ENCODE results near the gene SLC14A1.

DNA sequence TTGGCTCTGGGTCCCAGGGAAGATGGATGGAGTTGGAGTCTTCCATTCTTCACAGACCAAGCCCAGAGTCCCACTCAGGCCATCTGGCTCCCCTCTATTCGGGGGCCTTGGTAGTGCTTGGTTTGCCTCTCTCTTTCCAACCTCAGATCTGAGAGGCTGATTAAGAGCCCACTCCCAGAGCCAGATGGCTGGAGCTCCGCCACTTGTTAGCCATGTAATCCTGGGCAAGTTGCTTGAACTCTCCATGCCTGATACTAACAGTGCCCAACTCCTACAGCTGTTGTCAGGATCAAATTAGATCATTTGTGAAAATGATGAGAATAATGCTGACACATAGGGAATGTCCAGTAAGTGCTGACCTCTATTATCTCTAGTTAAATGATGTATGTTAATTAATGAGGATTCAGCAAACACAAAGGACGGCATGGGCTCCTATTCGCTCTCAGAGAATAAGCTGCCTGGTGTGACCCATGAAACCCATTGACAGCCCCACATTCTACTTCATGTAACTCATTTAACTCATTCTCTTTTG, 46.6 kb upstream of the SLC14A1 start:
- TF ChIP-seq EZH2 (optimal IDR thresholded peaks at IDR 0.05; ENCODE audit: low read depth, low read length) (no peak), CTCF (IDR thresholded peaks at IDR 0.05; ENCODE audit: low read length) (no peak)
